ENCODE results near the gene IGFBP3. TPM values are rescaled to one million over a fixed set of nuclear protein-coding genes. Genes with fewer than 3 reads are reported as not detected.
A peak's percentile ranks its signal among the peaks of the same experiment; 100 is the strongest.

IGFBP3 gene
- total RNA-seq, 1 experiment from 2014 or later, result 4.1 TPM

- POLR2A ChIA-PET, result no interaction called here
Measured at GRCh38 chr7:45923818-45924217, 2.7 kb upstream of the IGFBP3 start.

GRCh38 chr7:45923290-45923689 lies 2.2 kb upstream of the IGFBP3 start:
- no peak overlapping the region for H3K27ac ChIP-seq (ENCODE audit: low read depth, low read length)
- intact Hi-C loops (cut with micrococcal nuclease), result loop anchor here (1.0 to 2.0 kb wide), 3 partner anchors 429 to 1332 kb away; no protein-coding TSS in a partner anchor
- H3K9me3 ChIP-seq (ENCODE audit: control insufficient read depth in 1 of 2, insufficient read depth in 1 of 2, low read depth in 1 of 2, low read length in 2 of 2), result no peaks in the 10 kb centered on the region
- H3K9me2 ChIP-seq (ENCODE audit: insufficient read depth), result no peaks in the 10 kb centered on the region
- DNase-seq (ENCODE audit: low read depth, low spot score), result no peak
- POLR2A ChIA-PET, result no interaction called here
- peak overlapping the region; percentile 69 for H2AFZ ChIP-seq (ENCODE audit: low read depth, low read length, poor library complexity, severe bottlenecking)
- H3K27me3 ChIP-seq (ENCODE audit: insufficient read depth, low read length), result peaks cover 8% of the 10 kb centered on the region; the same call in 1 of the 2 replicates
- H3K9ac ChIP-seq (ENCODE audit: low read length), result no peak overlapping the region
- H3K36me3 ChIP-seq (ENCODE audit: control insufficient read depth in 1 of 2, insufficient read depth in 2 of 2, low read length in 2 of 2), result no peaks in the 10 kb centered on the region
- H3K4me2 ChIP-seq (ENCODE audit: low read length), result peak overlapping the region; percentile 31
- no peaks in the 10 kb centered on the region for H3K79me2 ChIP-seq (ENCODE audit: insufficient read depth, low read length)
- no peak overlapping the region for H3K4me3 ChIP-seq (replicated peaks in 1 of 2; ENCODE audit: low read depth in 1 of 2, low read length in 2 of 2)
- peaks cover 3 to 27% of the 10 kb centered on the region in 2 experiments; a peak in 2 of 4 replicates for H3K4me1 ChIP-seq (ENCODE audit: control insufficient read depth in 1 of 2, insufficient read depth in 2 of 2, low read length in 2 of 2)
- CTCF ChIA-PET, result interaction anchor here (0.7 to 3.1 kb wide), 27 partner anchors 9 to 1310 kb away, joined by 3 to 27 read pairs (median 4); no protein-coding TSS in a partner anchor
- H4K20me1 ChIP-seq (ENCODE audit: insufficient read depth), result no peaks in the 10 kb centered on the region
- RAD21 ChIA-PET (ENCODE audit: low non-redundant PET in 1 of 2, low total read pairs in 2 of 2, uncharacterized antibody in 2 of 2, unreplicated experiment in 2 of 2), result interaction anchor here (1.4 to 1.5 kb wide), 3 partner anchors 33 to 428 kb away, joined by 3 to 6 read pairs (median 4); no protein-coding TSS in a partner anchor
- peak; percentile 45; the same call in 1 of the 2 replicates for ATAC-seq
- BruUV-seq (replicated peaks), result no TSS peak
- TF ChIP-seq, protein P1, sequence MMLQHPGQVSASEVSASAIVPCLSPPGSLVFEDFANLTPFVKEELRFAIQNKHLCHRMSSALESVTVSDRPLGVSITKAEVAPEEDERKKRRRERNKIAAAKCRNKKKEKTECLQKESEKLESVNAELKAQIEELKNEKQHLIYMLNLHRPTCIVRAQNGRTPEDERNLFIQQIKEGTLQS (IDR thresholded peaks at IDR 0.05), result no peak
- TF ChIP-seq REST (IDR thresholded peaks at IDR 0.05; ENCODE audit: low read depth) (no peak), EZH2 (IDR thresholded peaks at IDR 0.05) (no peak), JUND (IDR thresholded peaks at IDR 0.05) (no peak), EGR1 (IDR thresholded peaks at IDR 0.05; ENCODE audit: low read depth) (no peak), SRF (IDR thresholded peaks at IDR 0.05; ENCODE audit: low read depth) (no peak), CTCF (IDR thresholded peaks at IDR 0.05 in 2 of 3, conservative IDR thresholded peaks at IDR 0.05 in 1 of 3; ENCODE audit: borderline replicate concordance in 1 of 3, insufficient read depth in 1 of 3, low read depth in 2 of 3, low read length in 2 of 3) (peak; percentile 82 to 97 (median 93))

More at GRCh38 chr7:45923818-45924217, 2.7 kb upstream of the IGFBP3 start:
- Histone ChIP-seq H3K9me3 (ENCODE audit: control insufficient read depth in 1 of 2, insufficient read depth in 1 of 2, low read depth in 1 of 2, low read length in 2 of 2) (no peaks in the 10 kb centered on the region), H3K4me3 (replicated peaks in 1 of 2; ENCODE audit: low read depth in 1 of 2, low read length in 2 of 2) (no peak overlapping the region), H3K27me3 (ENCODE audit: insufficient read depth, low read length) (peaks cover 8% of the 10 kb centered on the region; the same call in 1 of the 2 replicates), H4K20me1 (ENCODE audit: insufficient read depth) (no peaks in the 10 kb centered on the region), H3K9me2 (ENCODE audit: insufficient read depth) (no peaks in the 10 kb centered on the region), H3K4me2 (ENCODE audit: low read length) (no peak overlapping the region), H3K4me1 (ENCODE audit: control insufficient read depth in 1 of 2, insufficient read depth in 2 of 2, low read length in 2 of 2) (peaks cover 3 to 27% of the 10 kb centered on the region in 2 experiments; a peak in 2 of 4 replicates), H2AFZ (ENCODE audit: low read depth, low read length, poor library complexity, severe bottlenecking) (peak overlapping the region; percentile 69), H3K36me3 (ENCODE audit: control insufficient read depth in 1 of 2, insufficient read depth in 2 of 2, low read length in 2 of 2) (no peaks in the 10 kb centered on the region), H3K9ac (ENCODE audit: low read length) (no peak overlapping the region), H3K27ac (ENCODE audit: low read depth, low read length) (no peak overlapping the region), H3K79me2 (ENCODE audit: insufficient read depth, low read length) (no peaks in the 10 kb centered on the region)
- CTCF ChIA-PET, result interaction anchor here (0.8 to 3.1 kb wide), 15 partner anchors 10 to 1257 kb away, joined by 3 to 27 read pairs (median 6); no protein-coding TSS in a partner anchor
- no peak for DNase-seq (ENCODE audit: low read depth, low spot score)
- RAD21 ChIA-PET (ENCODE audit: low non-redundant PET in 1 of 2, low total read pairs in 2 of 2, uncharacterized antibody in 2 of 2, unreplicated experiment in 2 of 2), result interaction anchor here (1.4 to 1.5 kb wide), 2 partner anchors 428 kb away, joined by 4 to 6 read pairs; no protein-coding TSS in a partner anchor
- no peak for ATAC-seq
- intact Hi-C loops (cut with micrococcal nuclease), result loop anchor here (1.0 to 2.0 kb wide), 3 partner anchors 428 to 1331 kb away; no protein-coding TSS in a partner anchor
- TF ChIP-seq RAD21 (IDR thresholded peaks at IDR 0.05; ENCODE audit: low read depth) (no peak), POLR2AphosphoS5 (IDR thresholded peaks at IDR 0.05; ENCODE audit: low read depth, low read length) (no peak), SIN3A (IDR thresholded peaks at IDR 0.05; ENCODE audit: low read depth) (no peak), TCF7L2 (IDR thresholded peaks at IDR 0.05; ENCODE audit: borderline replicate concordance, extremely low read depth, insufficient read depth, insufficient read length) (no peak), EZH2phosphoT487 (IDR thresholded peaks at IDR 0.05; ENCODE audit: borderline replicate concordance) (no peak), EZH2 (IDR thresholded peaks at IDR 0.05) (no peak), EGR1 (IDR thresholded peaks at IDR 0.05; ENCODE audit: low read depth) (no peak), SRF (IDR thresholded peaks at IDR 0.05; ENCODE audit: low read depth) (no peak), YY1 (IDR thresholded peaks at IDR 0.05; ENCODE audit: extremely low read depth, insufficient replicate concordance, low read depth, low read length) (no peak)
- BruUV-seq (replicated peaks), result no TSS peak

Measured in HCT116 (cell line).